Vagina (tissue), 2 donors: ENCODE results near the gene HOXC5.

Experiments used
- POLR2A ChIP-seq, 2 donors: fragments of 450-650 bp; IDR thresholded peaks; one replicate each; pipeline ENCODE4 v1.6.1; 2017; ENCODE audit warnings: antibody characterized with exemption in 2 of 2, mild to moderate bottlenecking in 2 of 2, moderate library complexity in 2 of 2
- POLR2AphosphoS5 ChIP-seq, 2 donors: sonication (generic); formaldehyde crosslinking; IDR thresholded peaks; one replicate each; pipeline ENCODE4 v1.9.0; 2017; ENCODE audit warnings: antibody characterized with exemption in 2 of 2, mild to moderate bottlenecking in 2 of 2, low read depth in 1 of 2; ENCODE audit not compliant: insufficient read depth in 1 of 2

GRCh38 chr12:54024581-54025305 is 8.1 kb upstream of the HOXC5 start:
- TF ChIP-seq POLR2A (IDR thresholded peaks at IDR 0.05) (no peak), POLR2AphosphoS5 (IDR thresholded peaks at IDR 0.05; ENCODE audit: insufficient read depth in 1 of 2, low read depth in 1 of 2) (no peak)
